A549 (cell line): ENCODE measurements around the gene SWAP70. TPM values are rescaled to one million over a fixed set of nuclear protein-coding genes. Genes with fewer than 3 reads are reported as not detected.

Source experiments
- ATAC-seq, 2 experiments: fragments of 200-7000 bp in 1 of 2; fragments of >200 bp in 1 of 2; cut with Nextera tagmentation in 1 of 2; cut with Tn5 transposase in 1 of 2; 3 replicates each; pipeline versions ENCODE4 v1.8.0 to v1.9.1; 2018 to 2020; ENCODE audit warnings: mild to moderate bottlenecking in 1 of 2, moderate library complexity in 1 of 2
- CTCF ChIA-PET: fragments of 300-600 bp; sonication (Branson Sonifier 250); formaldehyde crosslinking; extraction: SDS; loops from one replicate; lab custom pipeline; 2021; ENCODE audit warnings: antibody characterized with exemption, inconsistent platforms; lab: Yijun Ruan, JAX
- POLR2A ChIA-PET: fragments of 350-600 bp; formaldehyde crosslinking; extraction: SDS; loops from one replicate; lab custom pipeline; 2021; ENCODE audit warnings: antibody characterized with exemption, inconsistent platforms; lab: Yijun Ruan, JAX
- DNase-seq, 2 experiments: peaks; one replicate each; pipeline versions ENCODE4 v3.0.0 to v3.0.0-alpha.2; 2011 to 2016; ENCODE audit warnings: low read depth in 1 of 2, low spot score in 1 of 2
- FAIRE-seq: peaks from 2 replicates; lab custom pipeline; 2011; peaks lifted over from hg19 to GRCh38; lab: Jason Lieb, UNC
- H3K27ac ChIP-seq, 2 experiments: fragments of >200 bp; sonication (Bioruptor Twin); formaldehyde crosslinking; 3 replicates each; pipeline ENCODE4 v1.5.1; 2016 to 2017
- H3K4me1 ChIP-seq: fragments of >200 bp; sonication (Bioruptor Twin); formaldehyde crosslinking; 3 replicates; pipeline ENCODE4 v1.6.1; 2016
- H3K4me2 ChIP-seq: fragments of >200 bp; sonication (Bioruptor Twin); formaldehyde crosslinking; 3 replicates; pipeline ENCODE4 v1.6.1; 2016
- H3K4me3 ChIP-seq: fragments of >200 bp; sonication (Bioruptor Twin); formaldehyde crosslinking; 3 replicates; pipeline ENCODE4 v1.5.1; 2016
- H3K9me3 ChIP-seq: fragments of >200 bp; sonication (Bioruptor Twin); formaldehyde crosslinking; 3 replicates; pipeline ENCODE4 v1.6.1; 2016
- CEBPB ChIP-seq, 2 experiments: fragments of >200 bp in 1 of 2; sonication (Bioruptor Twin) in 1 of 2; formaldehyde crosslinking in 1 of 2; IDR thresholded peaks; 2 replicates each; pipeline ENCODE4 v1.6.1; 2012 to 2016
- EP300 ChIP-seq, 2 experiments: fragments of >200 bp; sonication (Bioruptor Twin); formaldehyde crosslinking; IDR thresholded peaks; 2 replicates in 1 of 2; 3 replicates in 1 of 2; pipeline ENCODE4 v1.6.1; 2016 to 2017
- FOXS1 ChIP-seq: fragments of 250-450 bp; sonication (Bioruptor Pico); IDR thresholded peaks from 2 replicates; pipeline ENCODE4 v1.5.0; 2020; ENCODE audit warnings: mild to moderate bottlenecking, moderate library complexity
- HDAC2 ChIP-seq: fragments of 200-600 bp; sonication (generic); IDR thresholded peaks from 2 replicates; pipeline ENCODE4 v1.6.1; 2016
- HEYL ChIP-seq: fragments of 250-450 bp; sonication (Bioruptor Pico); IDR thresholded peaks from 2 replicates; pipeline ENCODE4 v1.8.0; 2021; ENCODE audit warnings: mild to moderate bottlenecking, moderate library complexity
- JUNB ChIP-seq: fragments of >200 bp; sonication (Bioruptor Twin); formaldehyde crosslinking; IDR thresholded peaks from 2 replicates; pipeline ENCODE4 v1.6.1; 2016
- MAFK ChIP-seq: fragments of 450-650 bp; IDR thresholded peaks from 2 replicates; pipeline ENCODE4 v1.6.1; 2014; ENCODE audit not compliant: partially characterized antibody
- MAZ ChIP-seq: fragments of 150-350 bp; IDR thresholded peaks from 2 replicates; pipeline ENCODE4 v1.6.1; 2014; ENCODE audit warnings: antibody characterized with exemption, low read depth, low read length, borderline replicate concordance
- NPAS2 ChIP-seq: fragments of 250-450 bp; sonication (Bioruptor Pico); IDR thresholded peaks from 2 replicates; pipeline ENCODE4 v1.8.0; 2022; ENCODE audit warnings: mild to moderate bottlenecking, moderate library complexity, borderline replicate concordance
- PHF8 ChIP-seq: fragments of 200-600 bp; sonication (generic); IDR thresholded peaks from 2 replicates; pipeline ENCODE4 v1.6.1; 2016; ENCODE audit warnings: low read depth, mild to moderate bottlenecking, antibody characterized with exemption, moderate library complexity, borderline replicate concordance
- POLR2AphosphoS2 ChIP-seq: conservative IDR thresholded peaks from 2 replicates; pipeline ENCODE4 v1.6.1; 2012; ENCODE audit warnings: low read length, improper control_type of control experiment, inconsistent platforms
- RARB ChIP-seq: fragments of 250-450 bp; sonication (Bioruptor Pico); IDR thresholded peaks from 2 replicates; pipeline ENCODE4 v1.8.0; 2021; ENCODE audit warnings: mild to moderate bottlenecking, moderate library complexity
- RFX5 ChIP-seq: fragments of 450-650 bp; IDR thresholded peaks from 2 replicates; pipeline ENCODE4 v1.7.1; 2014; ENCODE audit warnings: antibody characterized with exemption, mild to moderate bottlenecking, moderate library complexity
- RNF2 ChIP-seq: fragments of 200-600 bp; sonication (generic); IDR thresholded peaks from 2 replicates; pipeline ENCODE4 v1.6.1; 2016; ENCODE audit warnings: low read depth, mild to moderate bottlenecking, antibody characterized with exemption, moderate library complexity, borderline replicate concordance
- SMC3 ChIP-seq: fragments of >200 bp; sonication (Bioruptor Twin); formaldehyde crosslinking; IDR thresholded peaks from 3 replicates; pipeline ENCODE4 v1.6.1; 2018; ENCODE audit warnings: inconsistent platforms
- SREBF2 ChIP-seq: fragments of 450-650 bp; IDR thresholded peaks from 2 replicates; pipeline ENCODE4 v1.6.1; 2014; ENCODE audit warnings: mild to moderate bottlenecking, moderate library complexity
- TFCP2L1 ChIP-seq: fragments of 250-450 bp; sonication (Bioruptor Pico); IDR thresholded peaks from 2 replicates; pipeline ENCODE4 v1.5.0; 2021; ENCODE audit warnings: mild to moderate bottlenecking
- TP53 ChIP-seq: fragments of 250-450 bp; sonication (Bioruptor Pico); IDR thresholded peaks from 2 replicates; pipeline ENCODE4 v1.5.0; 2021; ENCODE audit warnings: mild to moderate bottlenecking, moderate library complexity
- ZSCAN20 ChIP-seq: fragments of 250-450 bp; sonication (Bioruptor Pico); IDR thresholded peaks from 2 replicates; pipeline ENCODE4 v1.8.0; 2022; ENCODE audit warnings: mild to moderate bottlenecking, moderate library complexity
- WGBS: methylation state at CpG from one replicate; pipeline ENCODE4 v1.1.6; 2017; ENCODE audit errors: missing lambda C conversion rate; 5-methylcytosine and 5-hydroxymethylcytosine counted together
- polyA plus RNA-seq, 4 experiments: library from polyadenylated mRNA; depleted of rRNA in 3 of 4; stranded (reverse); fragments of >200 nt; fragmentation: RNase III in 1 of 4; extraction: RNeasy Plus Mini Kit Qiagen cat#74134 plus additional on column Dnase treatment in 1 of 4; gene quantifications; 2 replicates in 3 of 4; 3 replicates in 1 of 4; pipeline ENCODE4 v1.2.3, GENCODE V29; 2011 to 2017
- TF ChIP-seq, protein P1 (sequence below): fragments of >200 bp; sonication (Bioruptor Twin); formaldehyde crosslinking; IDR thresholded peaks from 3 replicates; pipeline ENCODE4 v1.5.1; 2016
- TF ChIP-seq, protein P2 (sequence below): fragments of 250-450 bp; sonication (Bioruptor Pico); IDR thresholded peaks from 2 replicates; pipeline ENCODE4 v1.5.0; 2021; ENCODE audit warnings: mild to moderate bottlenecking, moderate library complexity, borderline replicate concordance
- TF ChIP-seq, protein P3 (sequence below): fragments of 150-350 bp; IDR thresholded peaks from 2 replicates; pipeline ENCODE4 v1.6.1; 2014; ENCODE audit warnings: low read depth, mild to moderate bottlenecking, low read length
- TF ChIP-seq, protein P4 (sequence below): fragments of 200-600 bp; sonication (generic); IDR thresholded peaks from 2 replicates; pipeline ENCODE4 v1.6.1; 2016; ENCODE audit warnings: antibody characterized with exemption, mild to moderate bottlenecking, moderate library complexity

SWAP70 gene
- polyA plus RNA-seq, 2 of the 4 experiments (the other 2 are of a cell fraction), result 24.5 to 25.5 TPM

DNA sequence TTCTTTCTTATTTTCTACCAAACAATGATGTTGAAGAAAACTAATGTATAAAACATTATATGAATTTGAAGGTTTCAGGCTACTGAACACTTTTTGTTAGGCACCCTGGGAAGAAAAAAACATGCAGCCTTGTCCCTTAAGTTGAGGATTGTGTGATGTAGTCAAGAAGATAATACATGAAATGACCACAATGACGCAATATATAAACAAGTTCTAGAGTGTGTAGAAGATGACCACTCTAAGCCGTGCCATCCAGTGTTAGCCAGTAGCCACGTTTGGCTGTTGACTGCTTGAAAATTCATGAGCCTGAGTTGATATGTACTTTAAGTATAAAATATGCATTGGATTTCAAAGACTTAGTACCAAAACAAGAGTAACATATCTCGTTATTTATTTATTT is 16.2 kb downstream of the SWAP70 start:
- Histone ChIP-seq H3K27ac (no peak overlapping the region), H3K9me3 (no peaks in the 10 kb centered on the region), H3K4me2 (no peak overlapping the region), H3K4me3 (no peak overlapping the region), H3K4me1 (no peaks in the 10 kb centered on the region)
- no peak for ATAC-seq
- TF ChIP-seq MAFK (no peak), RFX5 (no peak), TFCP2L1 (CRISPR knock-in tag) (no peak), HEYL (CRISPR knock-in tag) (no peak), CEBPB (IDR thresholded peaks at IDR 0.05) (peak in 1 of 2 experiments; percentile 23; a peak in 1 of 4 replicates)
- CTCF ChIA-PET, result interaction anchor here (0.6 kb wide), 1 partner anchor 628 kb away, joined by 4 read pairs; no protein-coding TSS in a partner anchor
- POLR2A ChIA-PET, result no interaction called here
- no peak for FAIRE-seq
- 86% methylated on average over 4 of the region's 4 CpGs for WGBS
- DNase-seq, result no peak

DNA sequence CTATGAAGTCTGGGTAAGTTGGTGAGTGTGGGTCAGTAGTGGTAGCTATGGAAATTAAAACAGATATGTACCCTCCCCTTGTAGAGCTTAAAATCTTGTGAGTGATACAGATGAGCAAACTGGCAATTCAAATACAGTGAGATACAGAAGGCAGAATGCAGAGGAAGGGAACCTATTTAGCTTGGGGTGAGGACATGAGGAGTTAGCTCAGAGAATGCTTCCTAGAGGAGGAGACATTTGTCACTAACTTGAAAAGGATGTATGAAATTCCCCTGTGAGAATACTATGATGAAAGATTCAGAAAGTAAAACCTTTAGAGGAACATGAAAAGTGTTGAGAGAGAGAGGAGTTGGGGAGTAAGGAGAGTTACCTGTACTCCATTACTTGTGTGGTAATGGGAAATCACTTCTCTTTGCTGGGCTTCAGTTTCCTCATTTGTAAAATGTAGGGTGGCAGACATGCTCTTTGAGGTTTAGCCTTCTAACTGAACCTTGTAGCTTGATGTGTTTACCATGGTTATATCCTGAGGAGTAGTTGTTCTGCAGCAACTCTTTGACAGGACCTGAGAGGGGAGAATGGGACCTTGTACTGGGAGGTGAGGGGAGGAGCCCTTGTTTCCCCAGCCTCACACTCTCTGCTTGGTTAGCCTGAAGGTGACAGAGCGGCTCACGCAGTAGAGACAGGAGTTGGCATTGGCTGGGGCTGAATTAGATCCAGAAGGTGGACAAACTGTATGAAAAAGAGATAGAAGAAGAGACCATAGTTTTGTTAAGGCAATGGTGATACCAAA is 17.9 kb downstream of the SWAP70 start:
- Histone ChIP-seq H3K4me2 (no peak overlapping the region), H3K4me3 (no peak overlapping the region), H3K9me3 (no peaks in the 10 kb centered on the region), H3K4me1 (no peaks in the 10 kb centered on the region), H3K27ac (no peak overlapping the region)
- no peak for DNase-seq
- peak in 1 of 2 experiments; percentile 27; a peak in 2 of 6 replicates for ATAC-seq
- CTCF ChIA-PET, result interaction anchor here (0.8 to 1.0 kb wide), 2 partner anchors 67 to 69 kb away, joined by 3 to 4 read pairs; no protein-coding TSS in a partner anchor
- WGBS, result 97% methylated on average over 2 of the region's 2 CpGs
- no peak for TF ChIP-seq FOXS1 (CRISPR knock-in tag)
- TF ChIP-seq, protein P1, sequence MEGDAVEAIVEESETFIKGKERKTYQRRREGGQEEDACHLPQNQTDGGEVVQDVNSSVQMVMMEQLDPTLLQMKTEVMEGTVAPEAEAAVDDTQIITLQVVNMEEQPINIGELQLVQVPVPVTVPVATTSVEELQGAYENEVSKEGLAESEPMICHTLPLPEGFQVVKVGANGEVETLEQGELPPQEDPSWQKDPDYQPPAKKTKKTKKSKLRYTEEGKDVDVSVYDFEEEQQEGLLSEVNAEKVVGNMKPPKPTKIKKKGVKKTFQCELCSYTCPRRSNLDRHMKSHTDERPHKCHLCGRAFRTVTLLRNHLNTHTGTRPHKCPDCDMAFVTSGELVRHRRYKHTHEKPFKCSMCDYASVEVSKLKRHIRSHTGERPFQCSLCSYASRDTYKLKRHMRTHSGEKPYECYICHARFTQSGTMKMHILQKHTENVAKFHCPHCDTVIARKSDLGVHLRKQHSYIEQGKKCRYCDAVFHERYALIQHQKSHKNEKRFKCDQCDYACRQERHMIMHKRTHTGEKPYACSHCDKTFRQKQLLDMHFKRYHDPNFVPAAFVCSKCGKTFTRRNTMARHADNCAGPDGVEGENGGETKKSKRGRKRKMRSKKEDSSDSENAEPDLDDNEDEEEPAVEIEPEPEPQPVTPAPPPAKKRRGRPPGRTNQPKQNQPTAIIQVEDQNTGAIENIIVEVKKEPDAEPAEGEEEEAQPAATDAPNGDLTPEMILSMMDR, result no peak
- TF ChIP-seq, protein P2, sequence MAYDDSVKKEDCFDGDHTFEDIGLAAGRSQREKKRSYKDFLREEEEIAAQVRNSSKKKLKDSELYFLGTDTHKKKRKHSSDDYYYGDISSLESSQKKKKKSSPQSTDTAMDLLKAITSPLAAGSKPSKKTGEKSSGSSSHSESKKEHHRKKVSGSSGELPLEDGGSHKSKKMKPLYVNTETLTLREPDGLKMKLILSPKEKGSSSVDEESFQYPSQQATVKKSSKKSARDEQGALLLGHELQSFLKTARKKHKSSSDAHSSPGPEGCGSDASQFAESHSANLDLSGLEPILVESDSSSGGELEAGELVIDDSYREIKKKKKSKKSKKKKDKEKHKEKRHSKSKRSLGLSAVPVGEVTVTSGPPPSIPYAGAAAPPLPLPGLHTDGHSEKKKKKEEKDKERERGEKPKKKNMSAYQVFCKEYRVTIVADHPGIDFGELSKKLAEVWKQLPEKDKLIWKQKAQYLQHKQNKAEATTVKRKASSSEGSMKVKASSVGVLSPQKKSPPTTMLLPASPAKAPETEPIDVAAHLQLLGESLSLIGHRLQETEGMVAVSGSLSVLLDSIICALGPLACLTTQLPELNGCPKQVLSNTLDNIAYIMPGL (CRISPR knock-in tag), result no peak
- no peak for TF ChIP-seq SREBF2
- TF ChIP-seq RNF2, result no peak
- no peak for TF ChIP-seq POLR2AphosphoS2
- TF ChIP-seq PHF8, result no peak
- TF ChIP-seq, protein P3, sequence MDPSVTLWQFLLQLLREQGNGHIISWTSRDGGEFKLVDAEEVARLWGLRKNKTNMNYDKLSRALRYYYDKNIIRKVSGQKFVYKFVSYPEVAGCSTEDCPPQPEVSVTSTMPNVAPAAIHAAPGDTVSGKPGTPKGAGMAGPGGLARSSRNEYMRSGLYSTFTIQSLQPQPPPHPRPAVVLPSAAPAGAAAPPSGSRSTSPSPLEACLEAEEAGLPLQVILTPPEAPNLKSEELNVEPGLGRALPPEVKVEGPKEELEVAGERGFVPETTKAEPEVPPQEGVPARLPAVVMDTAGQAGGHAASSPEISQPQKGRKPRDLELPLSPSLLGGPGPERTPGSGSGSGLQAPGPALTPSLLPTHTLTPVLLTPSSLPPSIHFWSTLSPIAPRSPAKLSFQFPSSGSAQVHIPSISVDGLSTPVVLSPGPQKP, result no peak
- TF ChIP-seq EP300 (IDR thresholded peaks at IDR 0.05), result no peak
- no peak for FAIRE-seq
- POLR2A ChIA-PET, result no interaction called here

DNA sequence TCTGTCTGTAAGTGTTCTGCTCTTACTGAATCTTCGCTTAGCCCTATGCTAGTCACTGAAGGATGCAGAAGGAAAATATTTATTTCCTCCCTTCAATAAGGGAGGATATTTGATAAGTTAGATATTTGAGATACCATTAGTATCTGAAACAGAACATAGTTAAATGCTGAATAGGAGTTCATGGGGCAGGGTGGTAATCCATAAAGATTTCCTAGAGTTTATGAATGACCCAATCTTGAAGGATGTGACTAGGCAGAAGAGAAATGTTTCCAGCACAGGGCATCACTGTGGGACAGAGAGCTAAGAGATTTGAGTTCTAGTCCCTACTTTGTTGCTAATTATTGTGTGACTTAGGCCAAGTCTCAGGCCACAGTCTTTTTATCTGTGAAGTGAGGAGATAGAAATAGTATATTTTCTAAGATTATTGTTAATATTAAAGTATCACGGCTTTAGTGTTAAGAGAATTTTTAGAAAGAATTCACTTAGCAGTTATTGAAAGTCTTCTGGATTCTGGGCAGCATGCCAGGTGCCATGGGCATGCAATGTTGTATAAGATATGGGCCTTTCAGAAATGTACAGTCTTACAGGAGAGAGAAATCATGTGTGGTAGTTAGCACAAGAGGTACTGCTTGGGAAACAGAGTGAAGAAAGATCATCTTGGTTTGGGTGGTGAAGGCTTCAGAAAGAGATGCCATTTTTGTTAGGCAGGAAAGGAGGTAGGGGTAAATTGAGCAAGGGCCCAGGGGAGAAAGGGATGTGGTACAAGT is 24.0 kb downstream of the SWAP70 start:
- Histone ChIP-seq H3K4me1 (peaks cover 34% of the 10 kb centered on the region), H3K27ac (no peak overlapping the region), H3K4me2 (no peak overlapping the region), H3K9me3 (no peaks in the 10 kb centered on the region), H3K4me3 (no peak overlapping the region)
- ChIA-PET CTCF (interaction anchor here (0.6 to 1.9 kb wide), 3 partner anchors 61 to 169 kb away, joined by 3 to 6 read pairs (median 4); no protein-coding TSS in a partner anchor), POLR2A (no interaction called here)
- no peak for DNase-seq
- WGBS, result 93% methylated on average over 2 of the region's 2 CpGs
- ATAC-seq, result no peak; a peak in 1 of 6 replicates
- no peak for FAIRE-seq
- TF ChIP-seq NPAS2 (no peak), ZSCAN20 (CRISPR knock-in tag) (no peak), RFX5 (no peak), TP53 (no peak), SREBF2 (no peak), SMC3 (no peak), POLR2AphosphoS2 (no peak), JUNB (no peak), HDAC2 (no peak), RARB (CRISPR knock-in tag) (no peak), RNF2 (no peak), MAZ (no peak)
- TF ChIP-seq, protein P4, sequence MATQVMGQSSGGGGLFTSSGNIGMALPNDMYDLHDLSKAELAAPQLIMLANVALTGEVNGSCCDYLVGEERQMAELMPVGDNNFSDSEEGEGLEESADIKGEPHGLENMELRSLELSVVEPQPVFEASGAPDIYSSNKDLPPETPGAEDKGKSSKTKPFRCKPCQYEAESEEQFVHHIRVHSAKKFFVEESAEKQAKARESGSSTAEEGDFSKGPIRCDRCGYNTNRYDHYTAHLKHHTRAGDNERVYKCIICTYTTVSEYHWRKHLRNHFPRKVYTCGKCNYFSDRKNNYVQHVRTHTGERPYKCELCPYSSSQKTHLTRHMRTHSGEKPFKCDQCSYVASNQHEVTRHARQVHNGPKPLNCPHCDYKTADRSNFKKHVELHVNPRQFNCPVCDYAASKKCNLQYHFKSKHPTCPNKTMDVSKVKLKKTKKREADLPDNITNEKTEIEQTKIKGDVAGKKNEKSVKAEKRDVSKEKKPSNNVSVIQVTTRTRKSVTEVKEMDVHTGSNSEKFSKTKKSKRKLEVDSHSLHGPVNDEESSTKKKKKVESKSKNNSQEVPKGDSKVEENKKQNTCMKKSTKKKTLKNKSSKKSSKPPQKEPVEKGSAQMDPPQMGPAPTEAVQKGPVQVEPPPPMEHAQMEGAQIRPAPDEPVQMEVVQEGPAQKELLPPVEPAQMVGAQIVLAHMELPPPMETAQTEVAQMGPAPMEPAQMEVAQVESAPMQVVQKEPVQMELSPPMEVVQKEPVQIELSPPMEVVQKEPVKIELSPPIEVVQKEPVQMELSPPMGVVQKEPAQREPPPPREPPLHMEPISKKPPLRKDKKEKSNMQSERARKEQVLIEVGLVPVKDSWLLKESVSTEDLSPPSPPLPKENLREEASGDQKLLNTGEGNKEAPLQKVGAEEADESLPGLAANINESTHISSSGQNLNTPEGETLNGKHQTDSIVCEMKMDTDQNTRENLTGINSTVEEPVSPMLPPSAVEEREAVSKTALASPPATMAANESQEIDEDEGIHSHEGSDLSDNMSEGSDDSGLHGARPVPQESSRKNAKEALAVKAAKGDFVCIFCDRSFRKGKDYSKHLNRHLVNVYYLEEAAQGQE, result no peak
